ENCODE measurements around the gene ARHGAP24.
"Not testable (repeated sequence)": the region's sequence is repeated elsewhere in the genome, so short reads cannot be mapped to it uniquely, and the experiment has no call there.

Gene ARHGAP24

GRCh38 chr4:86019362-86019761, 544.4 kb downstream of the ARHGAP24 start:
- no peak overlapping the region for H3K4me3 ChIP-seq (ENCODE audit: low read depth, low read length)
- no peak for DNase-seq (ENCODE audit: low read depth, low spot score)
- no peak for TF ChIP-seq CTCF (IDR thresholded peaks at IDR 0.05; ENCODE audit: low read depth, low read length)
- in situ Hi-C loops (cut with HindIII; ENCODE audit: low sequenced_read_pairs) = no loop called here

GRCh38 chr4:86019906-86020305, 545.0 kb downstream of the ARHGAP24 start:
- DNase-seq (ENCODE audit: low read depth, low spot score) = no peak
- in situ Hi-C loops (cut with HindIII; ENCODE audit: low sequenced_read_pairs) = no loop called here
- TF ChIP-seq CTCF (IDR thresholded peaks at IDR 0.05; ENCODE audit: low read depth, low read length) = no peak
- H3K4me3 ChIP-seq (ENCODE audit: low read depth, low read length) = no peak overlapping the region

GRCh38 chr4:86021671-86022070, 546.7 kb downstream of the ARHGAP24 start:
- DNase-seq (ENCODE audit: low read depth, low spot score); H3K4me3 ChIP-seq (ENCODE audit: low read depth, low read length); in situ Hi-C loops (cut with HindIII; ENCODE audit: low sequenced_read_pairs): not testable (repeated sequence)

- in situ Hi-C loops (cut with HindIII; ENCODE audit: low sequenced_read_pairs) = no loop called here
- TF ChIP-seq CTCF (IDR thresholded peaks at IDR 0.05; ENCODE audit: low read depth, low read length) = no peak
- no peak for DNase-seq (ENCODE audit: low read depth, low spot score)
These were observed 551.8 kb downstream of the ARHGAP24 start for GRCh38 chr4:86026720-86027119.

GRCh38 chr4:86031927-86032326, 557.0 kb downstream of the ARHGAP24 start:
- in situ Hi-C loops (cut with HindIII; ENCODE audit: low sequenced_read_pairs) = no loop called here
- TF ChIP-seq CTCF (IDR thresholded peaks at IDR 0.05; ENCODE audit: low read depth, low read length) = no peak
- no peak overlapping the region for H3K4me3 ChIP-seq (ENCODE audit: low read depth, low read length)
- DNase-seq (ENCODE audit: low read depth, low spot score) = no peak

More at GRCh38 chr4:86026720-86027119, 551.8 kb downstream of the ARHGAP24 start:
- H3K4me3 ChIP-seq (ENCODE audit: low read depth, low read length) = no peak overlapping the region

- H3K4me3 ChIP-seq (ENCODE audit: low read depth, low read length) = no peak overlapping the region
- TF ChIP-seq CTCF (IDR thresholded peaks at IDR 0.05; ENCODE audit: low read depth, low read length) = no peak
- DNase-seq (ENCODE audit: low read depth, low spot score) = peak; percentile 90
- in situ Hi-C loops (cut with HindIII; ENCODE audit: low sequenced_read_pairs) = no loop called here
These were observed 557.6 kb downstream of the ARHGAP24 start for GRCh38 chr4:86032476-86033022.

GRCh38 chr4:86033171-86033570, 558.2 kb downstream of the ARHGAP24 start:
- TF ChIP-seq CTCF (IDR thresholded peaks at IDR 0.05; ENCODE audit: low read depth, low read length) = no peak
- DNase-seq (ENCODE audit: low read depth, low spot score) = peak; percentile 95
- in situ Hi-C loops (cut with HindIII; ENCODE audit: low sequenced_read_pairs) = no loop called here
- no peak overlapping the region for H3K4me3 ChIP-seq (ENCODE audit: low read depth, low read length)

Data from astrocyte of the spinal cord (primary cell).